T-helper 22 cell (primary cell): ENCODE data around the gene PLXDC2.
"Not testable (repeated sequence)": the region's sequence is repeated elsewhere in the genome, so short reads cannot be mapped to it uniquely, and the experiment has no call there.

Experiments
- DNase-seq: peaks from one replicate; pipeline ENCODE4 v3.0.0-alpha.2; 2020; ENCODE audit warnings: low read depth

Gene PLXDC2

GRCh38 chr10:20045100-20045499, 228.9 kb downstream of the PLXDC2 start:
- DNase-seq, result not testable (repeated sequence)

GRCh38 chr10:20048161-20048560, 231.9 kb downstream of the PLXDC2 start:
- no peak for DNase-seq

- no peak for DNase-seq
These were observed 241.9 kb downstream of the PLXDC2 start for GRCh38 chr10:20058135-20058534.

GRCh38 chr10:20059084-20059835, 243.0 kb downstream of the PLXDC2 start:
- no peak for DNase-seq

- no peak for DNase-seq
These were observed 249.6 kb downstream of the PLXDC2 start for GRCh38 chr10:20065814-20066213.

GRCh38 chr10:20073167-20073566, 256.9 kb downstream of the PLXDC2 start:
- DNase-seq, result no peak

- DNase-seq, result no peak
These were observed 259.5 kb downstream of the PLXDC2 start for GRCh38 chr10:20075713-20076112.

GRCh38 chr10:20084451-20084850, 268.2 kb downstream of the PLXDC2 start:
- DNase-seq, result no peak

GRCh38 chr10:20085115-20085514, 268.9 kb downstream of the PLXDC2 start:
- no peak for DNase-seq

- DNase-seq, result no peak
These were observed 271.1 kb downstream of the PLXDC2 start for GRCh38 chr10:20087353-20087752.

- no peak for DNase-seq
These were observed 271.9 kb downstream of the PLXDC2 start for GRCh38 chr10:20088061-20088701.

- no peak for DNase-seq
These were observed 273.6 kb downstream of the PLXDC2 start for GRCh38 chr10:20089879-20090278.

- no peak for DNase-seq
These were observed 274.6 kb downstream of the PLXDC2 start for GRCh38 chr10:20090831-20091230.

GRCh38 chr10:20091698-20092097, 275.5 kb downstream of the PLXDC2 start:
- no peak for DNase-seq

- no peak for DNase-seq
These were observed 277.4 kb downstream of the PLXDC2 start for GRCh38 chr10:20093600-20093999.

GRCh38 chr10:20094226-20094976, 278.2 kb downstream of the PLXDC2 start:
- no peak for DNase-seq

GRCh38 chr10:20100171-20100570, 283.9 kb downstream of the PLXDC2 start:
- DNase-seq, result no peak

GRCh38 chr10:20105236-20105635, 289.0 kb downstream of the PLXDC2 start:
- DNase-seq, result no peak

GRCh38 chr10:20105931-20106330, 289.7 kb downstream of the PLXDC2 start:
- DNase-seq, result no peak

- no peak for DNase-seq
These were observed 291.8 kb downstream of the PLXDC2 start for GRCh38 chr10:20108021-20108420.

- DNase-seq, result no peak
These were observed 293.4 kb downstream of the PLXDC2 start for GRCh38 chr10:20109613-20110012.

GRCh38 chr10:20110125-20111100, 294.2 kb downstream of the PLXDC2 start:
- DNase-seq, result no peak
